ENCODE results near the gene MYRF.

DNA sequence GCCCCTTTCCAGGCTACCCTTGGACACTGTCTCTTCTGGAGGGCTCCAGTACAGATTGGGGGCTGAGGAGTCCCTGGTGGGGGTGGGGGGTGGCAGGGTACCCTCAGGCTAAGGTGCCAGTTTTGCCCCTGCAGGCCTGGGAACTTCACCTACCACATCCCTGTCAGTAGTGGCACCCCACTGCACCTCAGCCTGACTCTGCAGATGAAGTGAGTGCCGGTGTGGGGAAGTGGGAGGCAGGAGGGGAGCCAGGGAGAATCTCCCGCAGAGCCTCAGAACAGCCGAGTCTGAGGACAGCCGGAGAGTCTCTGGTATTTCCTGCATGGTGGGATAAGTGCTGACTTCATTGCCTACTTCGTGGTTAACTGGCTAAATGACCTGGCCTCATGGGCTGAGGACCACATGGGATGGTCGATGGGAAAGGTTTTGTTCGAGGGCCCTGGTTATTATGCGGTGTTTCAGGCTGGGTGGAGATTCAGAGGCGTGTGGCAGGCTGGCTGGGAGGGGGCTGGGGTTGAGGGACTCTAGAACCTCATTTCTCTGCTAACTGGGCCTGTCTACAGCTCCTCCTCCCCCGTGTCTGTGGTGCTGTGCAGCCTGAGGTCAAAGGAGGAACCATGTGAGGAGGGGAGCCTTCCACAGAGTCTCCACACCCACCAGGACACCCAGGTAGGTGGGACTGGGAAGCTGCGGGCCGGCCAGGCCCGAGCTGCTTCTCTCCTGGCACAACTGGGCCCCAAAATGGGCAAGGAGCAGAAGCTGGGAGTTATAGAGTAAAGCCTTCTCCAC, 31.5 kb downstream of the MYRF start:
- TF ChIP-seq CTCF (conservative IDR thresholded peaks at IDR 0.05) (no peak), EZH2 (IDR thresholded peaks at IDR 0.05; ENCODE audit: low read depth) (no peak)

All from PC-9 (cell line).